GF-D8 (cell line): ENCODE results near the gene AUH.
A peak's percentile ranks its signal among the peaks of the same experiment; 100 is the strongest.

ENCODE experiments used
- DNase-seq: peaks from one replicate; lab custom pipeline; 2025; lab: John Stamatoyannopoulos, UW

Gene AUH

GRCh38 chr9:91338681-91339080, 23.0 kb downstream of the AUH start:
- DNase-seq: no peak

DNA sequence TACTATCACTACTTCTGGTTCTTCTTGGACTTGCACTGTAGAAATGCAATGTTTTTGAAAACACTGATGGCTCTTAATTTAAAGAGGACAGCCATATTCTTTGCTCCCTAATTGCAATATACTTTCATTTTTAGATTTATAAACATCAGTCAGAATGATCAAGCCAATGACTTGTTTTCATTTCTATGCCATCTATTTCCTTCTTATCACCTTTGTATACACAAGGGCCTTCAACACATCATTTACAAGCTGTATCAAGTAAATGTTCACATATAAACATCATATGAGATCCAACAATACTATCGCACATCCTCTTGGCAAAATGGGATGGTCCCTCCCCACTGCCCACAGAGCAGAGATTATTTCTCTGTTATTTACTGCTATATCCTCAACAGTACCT, 24.9 kb downstream of the AUH start:
- no peak for DNase-seq

- no peak for DNase-seq
Measured at GRCh38 chr9:91334053-91334452, 27.7 kb downstream of the AUH start.

- no peak for DNase-seq
Measured at GRCh38 chr9:91333551-91333950, 28.2 kb downstream of the AUH start.

DNA sequence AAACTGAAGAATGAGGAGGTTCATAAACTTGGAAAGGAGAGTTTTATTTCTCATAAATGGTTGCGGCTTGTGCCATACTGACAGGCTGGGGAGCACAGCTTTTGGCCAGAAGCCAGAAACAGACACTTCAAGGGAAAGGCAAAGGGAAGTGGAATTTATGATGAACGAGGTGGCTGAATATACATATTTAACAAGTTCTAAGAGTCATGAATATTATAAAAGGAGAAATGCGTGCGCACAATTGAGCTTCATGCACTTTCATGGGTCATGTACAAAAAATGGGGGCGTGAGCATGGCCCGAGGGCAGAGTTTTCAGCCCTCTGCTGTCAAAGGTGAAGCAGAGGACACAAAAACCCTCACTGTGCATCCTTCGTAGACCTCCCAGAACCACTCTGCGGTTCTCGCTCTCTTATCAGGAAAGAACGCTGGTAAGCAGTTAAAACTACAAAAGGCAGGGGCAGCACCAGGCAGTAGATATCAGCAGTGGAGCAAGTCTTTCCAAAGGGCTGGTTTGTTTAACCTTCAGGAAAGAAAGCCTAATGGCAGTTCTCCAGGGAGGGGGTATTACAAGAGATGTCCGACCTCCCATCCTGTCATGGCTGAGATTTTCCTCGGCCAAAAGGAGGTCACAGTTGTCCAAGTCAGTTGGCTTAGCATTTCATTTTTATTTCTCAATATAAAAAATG, 29.0 kb downstream of the AUH start:
- no peak for DNase-seq

DNA sequence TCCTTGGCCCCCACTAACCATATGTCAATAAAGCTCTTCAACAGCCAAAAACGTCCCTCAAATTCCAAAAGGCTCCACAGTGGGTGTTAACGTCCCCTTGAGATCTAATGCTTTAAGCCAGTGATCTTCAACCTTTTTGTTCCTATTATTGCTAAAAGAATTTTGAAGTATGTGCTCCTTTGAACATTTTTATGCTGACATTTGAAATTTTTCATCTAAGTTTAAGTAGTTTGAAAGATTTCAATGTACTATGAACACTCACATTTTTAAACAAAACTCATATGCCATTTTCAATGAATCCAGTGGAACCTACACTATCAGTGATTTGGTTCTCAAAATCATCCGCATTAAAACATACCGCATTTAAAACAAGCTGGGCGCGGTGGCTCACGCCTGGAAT, 29.9 kb downstream of the AUH start:
- DNase-seq: no peak

- no peak for DNase-seq
Measured at GRCh38 chr9:91328186-91328585, 33.5 kb downstream of the AUH start.

GRCh38 chr9:91321691-91322090, 40.0 kb downstream of the AUH start:
- no peak for DNase-seq

GRCh38 chr9:91320299-91320698, 41.4 kb downstream of the AUH start:
- DNase-seq: peak; percentile 39

GRCh38 chr9:91316093-91316492, 45.6 kb downstream of the AUH start:
- no peak for DNase-seq

GRCh38 chr9:91315191-91315590, 46.5 kb downstream of the AUH start:
- no peak for DNase-seq

- no peak for DNase-seq
Measured at GRCh38 chr9:91312717-91313325, 48.9 kb downstream of the AUH start.

- no peak for DNase-seq
Measured at GRCh38 chr9:91310037-91310436, 51.7 kb downstream of the AUH start.

- DNase-seq: no peak
Measured at GRCh38 chr9:91308191-91308590, 53.5 kb downstream of the AUH start.

DNA sequence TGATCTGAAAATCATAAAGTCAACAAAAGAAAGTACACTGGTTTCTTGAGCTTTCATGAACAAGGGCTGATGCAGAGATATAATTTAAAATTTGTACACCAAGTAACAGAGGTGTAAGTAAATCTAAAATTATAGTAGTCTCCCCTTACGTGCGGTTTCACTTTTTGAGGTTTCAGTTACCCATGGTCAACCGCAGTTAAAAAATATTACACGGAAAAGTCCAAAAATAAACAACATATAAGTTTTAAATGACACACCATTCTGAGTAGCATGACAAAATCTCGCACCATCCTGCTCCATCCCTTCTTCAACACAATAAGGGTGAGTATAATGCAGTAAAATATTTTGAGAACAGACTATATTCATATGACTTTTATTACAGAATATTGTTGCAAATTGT, 54.4 kb downstream of the AUH start:
- no peak for DNase-seq

DNA sequence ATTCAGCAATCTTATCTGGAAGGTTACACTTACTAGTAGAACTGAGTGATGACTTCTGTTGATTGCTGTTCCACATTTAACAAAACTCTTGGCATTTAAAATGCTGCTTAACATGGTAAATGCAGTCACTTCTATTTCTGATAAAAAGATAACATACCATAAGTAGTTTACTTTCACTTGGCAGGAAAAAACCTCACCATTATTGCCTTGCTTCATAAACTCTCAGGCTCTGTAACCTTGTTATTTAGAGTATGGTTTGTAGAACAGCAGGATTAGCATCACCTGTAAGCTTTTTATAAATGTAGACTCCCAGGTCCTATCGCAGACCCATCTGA, 55.5 kb downstream of the AUH start:
- DNase-seq: no peak

- no peak for DNase-seq
Measured at GRCh38 chr9:91305596-91306295, 56.0 kb downstream of the AUH start.

GRCh38 chr9:91303741-91304415, 57.8 kb downstream of the AUH start:
- DNase-seq: no peak

GRCh38 chr9:91302831-91303230, 58.9 kb downstream of the AUH start:
- DNase-seq: peak; percentile 54

DNA sequence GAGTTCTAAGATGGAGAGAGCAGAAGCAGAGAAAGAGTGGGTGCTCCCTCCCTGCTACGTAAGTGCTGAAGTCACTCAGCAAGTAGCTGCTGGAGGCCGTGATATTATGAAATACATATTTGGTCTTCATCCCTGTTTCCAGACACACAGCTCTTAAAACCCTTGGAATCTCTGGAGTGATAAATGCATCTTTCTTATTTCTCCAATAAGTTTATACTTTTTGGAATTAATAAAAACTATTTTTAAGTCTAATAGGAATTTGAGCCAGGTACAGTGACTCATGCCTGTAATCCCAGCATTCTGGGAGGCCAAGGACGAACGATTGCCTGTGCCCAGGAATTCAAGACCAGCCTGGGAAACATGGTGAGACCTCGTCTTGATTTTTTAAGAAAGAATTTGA, 60.6 kb downstream of the AUH start:
- no peak for DNase-seq

DNA sequence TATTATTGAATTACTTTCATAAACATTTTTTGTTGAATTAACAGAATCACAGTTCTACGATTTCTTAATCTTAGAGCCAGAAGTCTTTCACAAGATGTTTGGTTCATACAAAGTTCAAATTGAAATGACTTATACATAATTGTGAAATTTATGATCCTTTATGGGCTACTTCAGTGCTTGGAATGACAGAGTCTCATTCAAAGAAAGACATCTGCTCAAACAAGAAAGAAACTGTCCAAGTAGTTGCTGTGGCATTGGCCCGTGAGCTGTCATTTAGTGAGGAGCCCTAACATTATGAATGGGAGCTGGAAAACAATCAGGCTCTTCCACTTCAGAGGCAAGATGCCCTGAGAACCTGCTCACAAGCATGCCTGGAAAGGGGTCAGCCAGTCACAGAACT, 63.4 kb downstream of the AUH start:
- DNase-seq: no peak

DNA sequence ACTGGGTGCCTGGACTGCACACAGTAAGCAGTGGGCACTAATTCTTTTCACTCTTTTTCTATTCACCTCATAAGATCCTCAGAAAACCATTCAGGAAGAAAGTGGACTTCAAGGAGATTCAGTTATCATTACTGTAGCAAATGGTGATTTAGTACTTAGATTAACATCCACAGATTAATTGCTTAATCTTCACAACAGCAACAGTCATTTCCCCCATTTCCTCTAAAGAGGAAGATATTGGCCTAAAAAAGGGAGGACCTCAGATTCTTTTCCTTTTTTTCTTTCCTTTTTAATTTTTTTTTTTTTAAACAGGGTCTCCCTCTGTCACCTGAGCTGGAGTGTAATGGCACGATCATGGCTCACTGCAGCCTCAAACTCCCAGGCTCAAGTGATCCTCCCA, 64.4 kb downstream of the AUH start:
- no peak for DNase-seq

GRCh38 chr9:91296354-91296753, 65.4 kb downstream of the AUH start:
- no peak for DNase-seq
